GM19395 (cell line): ENCODE data around the gene NCF2.

Experiments used
- ATAC-seq: cut with Tn5 transposase; IDR thresholded peaks from one replicate; pipeline ENCODE4 v1.9.1; 2021; ENCODE audit warnings: mild to moderate bottlenecking, moderate library complexity; ENCODE audit not compliant: unreplicated experiment

NCF2 gene

GRCh38 chr1:183612407-183612806 lies 22.1 kb upstream of the NCF2 start:
- no peak for ATAC-seq

GRCh38 chr1:183611021-183611420 lies 20.8 kb upstream of the NCF2 start:
- no peak for ATAC-seq

- no peak for ATAC-seq
These were observed 19.6 kb upstream of the NCF2 start for GRCh38 chr1:183609759-183610452.

- no peak for ATAC-seq
These were observed 19.1 kb upstream of the NCF2 start for GRCh38 chr1:183609313-183609712.

GRCh38 chr1:183607322-183607980 lies 17.2 kb upstream of the NCF2 start:
- ATAC-seq, result peak; percentile 37

- no peak for ATAC-seq
These were observed 15.6 kb upstream of the NCF2 start for GRCh38 chr1:183605904-183606303.

GRCh38 chr1:183604815-183605214 lies 14.6 kb upstream of the NCF2 start:
- ATAC-seq, result peak; percentile 26

- ATAC-seq, result peak; percentile 57
These were observed 14.0 kb upstream of the NCF2 start for GRCh38 chr1:183604038-183604808.

- ATAC-seq, result no peak
These were observed 12.3 kb upstream of the NCF2 start for GRCh38 chr1:183602510-183602909.

GRCh38 chr1:183600634-183601033 lies 10.4 kb upstream of the NCF2 start:
- ATAC-seq, result no peak

GRCh38 chr1:183600136-183600535 lies 9.9 kb upstream of the NCF2 start:
- ATAC-seq, result no peak

- peak; percentile 72 for ATAC-seq
These were observed 8.1 kb upstream of the NCF2 start for GRCh38 chr1:183598386-183598785.

- ATAC-seq, result no peak
These were observed 7.5 kb upstream of the NCF2 start for GRCh38 chr1:183597656-183598347.

GRCh38 chr1:183596500-183596899 lies 6.2 kb upstream of the NCF2 start:
- no peak for ATAC-seq

GRCh38 chr1:183595537-183595936 lies 5.3 kb upstream of the NCF2 start:
- ATAC-seq, result no peak

- ATAC-seq, result peak; percentile 58
These were observed 3.1 kb upstream of the NCF2 start for GRCh38 chr1:183593356-183593755.

- no peak for ATAC-seq
These were observed 2.5 kb upstream of the NCF2 start for GRCh38 chr1:183592733-183593132.

GRCh38 chr1:183589874-183590243 lies 400 bp downstream of the NCF2 start:
- peak; percentile 25 for ATAC-seq

- ATAC-seq, result no peak
These were observed 875 bp downstream of the NCF2 start for GRCh38 chr1:183589384-183589783.

GRCh38 chr1:183588827-183589226 lies 1.4 kb downstream of the NCF2 start:
- ATAC-seq, result no peak

- ATAC-seq, result no peak
These were observed 3.3 kb downstream of the NCF2 start for GRCh38 chr1:183586926-183587325.
